ENCODE results near the gene FGR.
"Not testable (repeated sequence)": the region's sequence is repeated elsewhere in the genome, so short reads cannot be mapped to it uniquely, and the experiment has no call there.

FGR gene

GRCh38 chr1:27634177-27634984, 604 bp downstream of the FGR start:
- no peak for DNase-seq (ENCODE audit: low read depth)

- no peak for DNase-seq (ENCODE audit: low read depth)
Observed at GRCh38 chr1:27633640-27634176, 1.3 kb downstream of the FGR start.

GRCh38 chr1:27633298-27633610, 1.7 kb downstream of the FGR start:
- DNase-seq (ENCODE audit: low read depth): no peak

- no peak for DNase-seq (ENCODE audit: low read depth)
Observed at GRCh38 chr1:27632387-27633297, 2.3 kb downstream of the FGR start.

GRCh38 chr1:27630859-27631491, 4.0 kb downstream of the FGR start:
- no peak for DNase-seq (ENCODE audit: low read depth)

GRCh38 chr1:27628712-27629111, 6.3 kb downstream of the FGR start:
- DNase-seq (ENCODE audit: low read depth): no peak

GRCh38 chr1:27627733-27628132, 7.3 kb downstream of the FGR start:
- DNase-seq (ENCODE audit: low read depth): not testable (repeated sequence)

GRCh38 chr1:27627061-27627460, 7.9 kb downstream of the FGR start:
- DNase-seq (ENCODE audit: low read depth): no peak

GRCh38 chr1:27626031-27626935, 8.7 kb downstream of the FGR start:
- no peak for DNase-seq (ENCODE audit: low read depth)

- DNase-seq (ENCODE audit: low read depth): no peak
Observed at GRCh38 chr1:27624467-27625178, 10.4 kb downstream of the FGR start.

- no peak for DNase-seq (ENCODE audit: low read depth)
Observed at GRCh38 chr1:27623327-27624212, 11.4 kb downstream of the FGR start.

- no peak for DNase-seq (ENCODE audit: low read depth)
Observed at GRCh38 chr1:27622828-27623227, 12.2 kb downstream of the FGR start.

GRCh38 chr1:27621051-27621920, 13.7 kb downstream of the FGR start:
- no peak for DNase-seq (ENCODE audit: low read depth)

GRCh38 chr1:27619782-27620438, 15.1 kb downstream of the FGR start:
- DNase-seq (ENCODE audit: low read depth): not testable (repeated sequence)

GRCh38 chr1:27618341-27619082, 16.5 kb downstream of the FGR start:
- no peak for DNase-seq (ENCODE audit: low read depth)

GRCh38 chr1:27617420-27617819, 17.6 kb downstream of the FGR start:
- no peak for DNase-seq (ENCODE audit: low read depth)

- no peak for DNase-seq (ENCODE audit: low read depth)
Observed at GRCh38 chr1:27616441-27616840, 18.5 kb downstream of the FGR start.
